HG02870 (cell line): ENCODE results near the gene DENND5B.
"Not testable (repeated sequence)": the region's sequence is repeated elsewhere in the genome, so short reads cannot be mapped to it uniquely, and the experiment has no call there.

Experiments
- ATAC-seq: cut with Tn5 transposase; IDR thresholded peaks from one replicate; pipeline ENCODE4 v1.9.1; 2021; ENCODE audit warnings: mild to moderate bottlenecking, moderate library complexity; ENCODE audit not compliant: unreplicated experiment

DENND5B gene

DNA sequence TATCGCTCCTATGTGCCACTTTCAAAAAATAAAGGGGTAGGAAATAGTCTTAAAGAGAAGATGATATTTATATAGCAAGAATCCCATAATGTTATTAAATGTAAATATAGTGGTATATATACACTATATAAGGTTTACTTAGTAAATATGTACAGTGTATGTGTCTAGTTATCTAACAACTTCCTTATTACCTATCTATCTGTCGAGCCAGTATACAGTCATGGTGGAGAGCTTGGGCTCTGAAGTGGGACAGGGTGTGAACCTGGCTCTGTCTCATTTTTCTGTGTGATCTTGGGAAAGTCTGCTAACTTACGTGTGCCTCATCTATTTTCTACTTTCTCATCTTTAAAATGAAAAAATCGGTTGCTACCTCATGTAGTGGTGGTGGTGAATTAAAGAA, 202.2 kb downstream of the DENND5B start:
- no peak for ATAC-seq

- no peak for ATAC-seq
Measured at GRCh38 chr12:31387466-31387865, 203.5 kb downstream of the DENND5B start.

DNA sequence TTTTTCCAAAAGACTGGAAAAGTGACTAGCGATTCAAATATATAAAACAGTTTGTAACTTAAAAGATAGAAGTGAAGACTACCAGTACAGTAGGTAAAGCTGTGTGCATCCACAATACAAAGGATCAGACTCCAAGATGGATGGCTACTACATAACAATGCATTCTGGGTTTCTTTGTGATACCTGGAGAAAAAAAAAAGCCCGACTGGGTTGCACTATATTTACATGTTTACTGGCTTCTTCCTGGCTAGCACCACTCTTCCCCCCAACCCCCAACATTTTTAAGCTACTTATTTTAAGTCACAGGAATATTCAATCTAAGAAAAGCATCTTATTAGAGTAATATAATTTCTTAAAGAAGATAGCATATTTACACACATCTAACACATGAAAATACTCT, 203.9 kb downstream of the DENND5B start:
- no peak for ATAC-seq

DNA sequence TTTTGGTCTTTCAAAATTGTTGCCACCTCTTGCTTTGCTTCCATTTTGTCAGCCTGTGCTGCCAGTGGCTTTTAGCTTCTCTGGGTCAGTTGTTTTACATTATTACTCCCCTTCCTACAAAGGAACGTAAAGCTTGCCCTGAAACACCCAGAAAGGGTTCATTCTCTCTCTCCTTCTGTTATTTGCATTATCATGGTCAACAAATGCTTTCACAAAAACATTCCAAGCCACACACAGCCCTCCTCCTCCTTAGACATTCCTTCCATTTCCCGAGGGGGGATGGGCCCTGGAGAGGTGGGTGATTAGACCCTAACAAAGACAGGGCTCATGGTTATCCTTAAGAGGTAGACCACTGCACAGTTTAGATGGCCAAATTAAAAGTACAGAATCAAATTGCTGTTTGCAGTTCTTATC, 204.6 kb downstream of the DENND5B start:
- ATAC-seq, result no peak

- not testable (repeated sequence) for ATAC-seq
Measured at GRCh38 chr12:31377210-31377609, 213.7 kb downstream of the DENND5B start.

GRCh38 chr12:31375422-31375821, 215.5 kb downstream of the DENND5B start:
- not testable (repeated sequence) for ATAC-seq

DNA sequence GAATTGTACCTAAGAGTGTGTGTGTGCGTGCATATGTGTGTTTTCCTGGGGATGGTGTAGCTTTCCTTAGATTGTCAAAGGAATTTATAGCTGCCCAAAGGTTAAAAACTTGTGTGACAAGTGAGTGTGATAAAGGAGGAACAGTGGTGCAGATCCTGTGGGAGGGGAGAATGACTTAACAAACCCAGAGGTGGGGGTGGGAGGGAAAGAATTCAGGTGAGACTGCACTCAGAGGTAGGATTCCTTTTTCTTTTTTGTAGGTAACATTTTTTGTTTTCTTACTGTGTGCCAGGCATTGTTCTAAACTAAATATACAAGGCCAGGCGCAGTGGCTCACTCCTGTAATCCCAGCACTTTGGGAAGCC, 219.7 kb downstream of the DENND5B start:
- no peak for ATAC-seq

DNA sequence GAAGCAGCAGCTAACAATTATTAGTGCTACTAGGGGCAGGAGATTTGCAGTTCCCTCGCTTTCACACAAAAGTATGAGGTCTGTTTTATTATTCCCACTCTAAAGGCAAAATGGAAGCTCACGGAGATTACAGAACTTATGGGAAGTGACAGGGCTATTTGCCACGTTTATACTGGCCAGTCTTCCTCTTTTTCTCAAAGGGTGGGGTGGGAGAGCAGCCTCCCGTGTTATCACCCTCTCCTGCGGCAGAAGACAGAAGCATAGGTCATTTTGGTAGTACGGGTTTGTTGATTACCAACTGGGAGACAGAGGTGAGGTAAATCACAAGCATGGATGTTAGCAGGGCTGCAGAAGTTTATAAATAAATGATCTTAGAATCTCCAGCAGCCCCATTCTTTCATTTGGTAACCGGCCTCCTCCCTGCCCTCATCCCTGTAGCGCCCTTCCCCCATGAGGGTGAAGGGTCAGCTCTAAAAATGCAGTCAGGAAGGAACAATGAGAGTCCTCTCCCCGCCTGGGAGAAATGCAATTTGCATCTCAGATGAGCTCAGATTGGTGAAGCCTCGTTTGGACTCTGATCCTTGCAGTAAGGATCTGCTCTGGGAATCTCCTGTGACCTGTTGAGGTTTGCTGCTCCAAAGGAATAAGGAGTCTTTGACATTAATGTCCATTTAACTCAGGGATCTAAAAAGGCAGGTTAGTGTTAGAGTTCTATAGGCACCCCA, 220.2 kb downstream of the DENND5B start:
- ATAC-seq, result no peak

DNA sequence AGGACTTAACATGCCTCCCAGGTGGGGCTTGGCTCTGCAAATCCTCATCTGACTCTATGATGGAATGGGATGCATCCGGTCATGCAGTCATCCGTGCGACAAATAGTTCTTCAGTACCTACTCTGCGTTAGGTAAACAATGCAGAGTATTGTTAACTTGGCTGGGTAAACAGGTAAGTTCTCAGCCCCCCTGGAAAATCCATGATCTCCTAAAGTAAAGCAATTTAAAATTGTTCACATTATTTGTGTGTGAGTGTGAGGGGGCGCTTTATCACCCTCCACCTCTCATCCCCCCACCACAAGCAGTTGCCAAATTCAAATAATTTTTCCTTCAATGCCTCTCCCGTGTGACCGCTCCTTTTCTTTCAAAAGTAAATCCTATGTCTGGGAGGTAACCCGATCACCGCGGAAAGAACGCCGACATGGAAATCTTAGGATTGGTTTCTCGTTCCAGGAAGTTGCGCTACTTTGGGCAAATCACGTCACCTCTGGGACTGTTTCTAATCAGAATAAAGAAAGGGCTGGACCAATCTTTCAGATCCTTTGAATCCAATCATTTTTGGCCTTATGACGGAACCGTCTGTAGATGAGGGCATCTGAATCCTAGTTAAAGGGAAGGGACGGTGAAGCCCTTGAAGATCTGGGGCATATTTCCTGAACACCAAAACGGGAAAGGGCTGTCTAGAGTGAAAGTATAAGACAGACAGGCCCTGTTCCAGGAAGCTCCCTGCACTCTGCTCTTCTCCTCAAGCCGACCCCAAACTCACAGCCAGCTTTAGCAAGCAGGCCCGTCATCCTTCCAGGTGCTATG, 221.0 kb downstream of the DENND5B start:
- ATAC-seq, result no peak

DNA sequence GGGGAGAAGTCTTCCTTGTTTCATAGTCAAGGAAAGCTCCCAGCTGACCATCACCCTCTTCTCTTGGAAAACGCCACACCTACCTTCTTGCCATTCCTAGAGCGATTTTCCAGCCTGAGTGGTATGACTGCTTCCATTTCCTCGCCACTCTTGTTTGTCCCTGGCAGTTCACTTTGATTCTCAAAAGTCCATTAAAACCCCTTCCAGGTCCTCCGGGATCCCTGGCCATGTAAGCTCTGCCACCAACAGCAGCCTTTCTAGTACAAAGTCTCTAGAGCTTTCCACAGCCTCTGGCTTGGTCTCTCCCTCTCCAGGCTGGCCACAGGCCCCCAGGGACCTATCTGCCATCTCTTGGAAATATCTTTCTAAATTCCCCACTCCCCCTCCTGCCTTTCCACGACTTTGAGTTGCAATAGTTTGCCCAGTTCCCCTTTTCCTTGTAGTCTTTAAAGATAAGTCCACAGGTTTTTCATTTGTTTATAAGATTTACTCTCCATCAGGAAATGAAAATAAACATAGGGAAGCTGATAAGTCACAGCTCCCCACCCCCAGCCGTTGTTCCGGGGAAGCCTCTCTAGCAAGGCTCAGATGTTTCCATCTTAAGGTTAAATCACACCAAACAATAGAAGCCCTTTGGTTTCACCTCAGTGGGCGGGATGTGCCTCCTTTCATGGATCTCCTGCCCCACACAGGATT, 222.1 kb downstream of the DENND5B start:
- ATAC-seq, result no peak

DNA sequence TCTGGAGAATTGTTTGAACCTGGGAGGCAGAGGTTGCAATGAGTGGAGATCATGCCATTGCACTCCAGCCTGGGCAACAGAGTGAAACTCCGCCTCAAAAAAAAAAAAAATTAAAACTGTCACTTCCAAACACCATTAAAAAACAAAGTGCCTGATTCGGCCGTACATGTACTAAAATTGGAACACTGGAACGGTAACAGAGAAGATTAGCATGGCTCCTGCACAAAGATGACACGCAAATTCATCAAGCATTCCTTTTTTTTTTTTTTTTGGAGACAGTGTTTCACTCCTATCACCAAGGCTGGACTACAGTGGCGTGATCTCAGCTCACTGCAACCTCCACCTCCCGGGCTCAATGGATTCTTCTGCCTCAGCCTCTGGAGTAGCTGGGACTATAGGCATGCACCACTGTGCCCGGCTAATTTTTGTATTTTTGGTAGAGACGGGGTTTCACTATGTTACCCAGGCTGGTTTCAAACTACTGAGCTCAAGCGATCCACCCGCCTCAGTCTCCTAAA, 224.8 kb downstream of the DENND5B start:
- no peak for ATAC-seq

- ATAC-seq, result no peak
Measured at GRCh38 chr12:31363831-31364230, 227.1 kb downstream of the DENND5B start.

- peak; percentile 6 for ATAC-seq
Measured at GRCh38 chr12:31363416-31363809, 227.5 kb downstream of the DENND5B start.

- peak; percentile 64 for ATAC-seq
Measured at GRCh38 chr12:31362759-31363415, 228.0 kb downstream of the DENND5B start.

DNA sequence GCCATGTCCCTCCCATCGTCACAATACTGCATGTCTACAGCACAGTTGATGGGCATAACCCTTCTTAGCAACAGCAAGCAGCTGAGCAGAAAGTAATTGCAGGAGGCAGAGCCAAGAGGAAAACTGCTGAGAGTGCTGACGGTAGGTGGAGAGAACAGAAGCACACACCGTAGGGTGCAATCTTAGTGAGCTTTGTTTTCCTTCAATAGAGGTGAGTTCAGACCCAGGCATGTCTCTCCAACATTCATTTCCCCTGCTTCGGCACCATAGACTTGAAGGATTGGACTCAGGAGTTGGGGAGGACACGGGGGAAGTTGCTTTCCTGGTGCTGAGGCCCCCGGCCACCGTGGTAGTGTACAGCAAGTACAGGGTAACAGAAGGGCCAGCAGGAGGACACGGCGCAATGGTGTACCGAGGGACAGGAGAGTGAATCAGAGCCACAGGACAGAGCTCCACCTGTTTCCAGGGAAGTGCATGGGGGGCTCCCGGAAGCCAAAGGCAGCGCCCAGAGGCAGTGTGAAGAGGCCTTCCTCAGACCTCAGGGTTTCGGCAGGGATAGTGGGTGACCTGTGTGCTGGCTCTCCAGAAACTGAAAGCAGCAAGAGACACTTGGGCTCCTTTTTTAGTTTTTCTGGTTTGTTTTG, 228.7 kb downstream of the DENND5B start:
- ATAC-seq, result no peak

- no peak for ATAC-seq
Measured at GRCh38 chr12:31361730-31362114, 229.2 kb downstream of the DENND5B start.

- no peak for ATAC-seq
Measured at GRCh38 chr12:31355747-31356107, 235.2 kb downstream of the DENND5B start.

DNA sequence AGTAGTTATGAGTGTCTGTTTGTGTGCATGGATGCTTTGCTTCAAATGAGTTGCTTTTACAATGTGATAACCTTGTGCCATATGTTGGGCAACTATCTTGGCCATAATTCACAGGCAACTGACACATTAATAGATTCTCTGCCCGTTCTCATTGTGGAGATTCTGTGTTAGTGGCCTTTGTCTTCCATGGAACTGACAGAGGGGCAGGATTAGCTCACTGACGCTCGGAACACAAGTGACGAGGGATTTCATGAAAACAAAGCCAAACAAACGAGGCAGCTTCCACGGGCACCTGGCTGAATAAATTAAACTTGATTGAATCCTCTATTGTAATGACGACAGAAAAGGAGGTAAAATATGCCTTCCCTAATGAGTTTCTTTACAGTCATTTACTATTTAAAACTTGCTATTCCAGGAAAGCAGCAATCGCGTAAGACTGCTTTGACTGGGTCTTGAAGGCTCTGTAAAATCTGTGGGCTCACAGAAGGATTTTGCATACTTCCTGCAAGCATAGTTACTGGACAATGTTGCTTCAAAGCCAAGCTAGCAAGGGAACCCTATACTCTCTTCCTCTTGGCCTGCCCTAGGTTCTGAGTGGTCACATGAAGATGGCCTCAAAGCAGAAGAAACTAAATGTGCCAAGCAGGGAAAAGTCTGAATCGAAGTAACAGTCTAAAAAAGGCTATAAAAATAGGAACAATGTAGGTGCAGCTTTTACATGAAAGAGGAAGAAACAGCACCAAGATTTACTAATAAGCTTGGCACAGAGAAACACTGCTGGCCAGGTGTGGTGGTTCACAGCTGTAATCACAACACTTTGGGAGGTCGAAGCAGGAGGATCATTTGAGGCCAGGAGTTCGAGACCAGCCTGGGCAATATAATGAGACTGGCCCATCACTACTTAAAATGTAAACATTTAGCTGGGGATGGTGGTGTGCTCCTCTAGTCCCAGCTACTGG, 236.9 kb downstream of the DENND5B start:
- no peak for ATAC-seq

DNA sequence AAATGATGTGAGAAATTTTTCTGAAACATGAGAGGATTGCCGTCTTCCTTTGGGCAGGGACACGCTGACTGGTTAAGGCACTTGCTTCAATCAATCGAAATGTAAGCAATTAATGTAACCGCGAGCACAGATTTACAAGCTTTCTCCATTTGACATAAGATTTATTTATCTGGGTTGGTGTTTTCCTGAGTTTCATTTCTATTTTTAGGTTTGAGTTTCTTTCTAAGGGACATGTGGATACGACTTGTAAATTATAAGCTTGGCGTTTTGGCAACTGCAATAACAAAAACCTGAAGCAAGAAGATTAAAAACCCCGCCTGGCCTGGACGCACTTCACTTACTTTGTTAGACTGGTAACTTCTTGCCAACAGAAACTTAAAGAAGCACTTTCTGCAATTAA, 244.7 kb downstream of the DENND5B start:
- no peak for ATAC-seq

- ATAC-seq, result no peak
Measured at GRCh38 chr12:31343139-31343538, 247.8 kb downstream of the DENND5B start.
